Stimulated activated CD4-positive, alpha-beta T cell treated with anti-CD3 and anti-CD28 coated beads, Interleukin-1b, Interleukin-23, amount 100 ng/mL, for 48 hours (primary cell): ENCODE data around the gene MPZL3.

Experiments used
- DNase-seq: peaks from one replicate; pipeline ENCODE4 v3.0.0-alpha.2; 2020

The MPZL3 gene

DNA sequence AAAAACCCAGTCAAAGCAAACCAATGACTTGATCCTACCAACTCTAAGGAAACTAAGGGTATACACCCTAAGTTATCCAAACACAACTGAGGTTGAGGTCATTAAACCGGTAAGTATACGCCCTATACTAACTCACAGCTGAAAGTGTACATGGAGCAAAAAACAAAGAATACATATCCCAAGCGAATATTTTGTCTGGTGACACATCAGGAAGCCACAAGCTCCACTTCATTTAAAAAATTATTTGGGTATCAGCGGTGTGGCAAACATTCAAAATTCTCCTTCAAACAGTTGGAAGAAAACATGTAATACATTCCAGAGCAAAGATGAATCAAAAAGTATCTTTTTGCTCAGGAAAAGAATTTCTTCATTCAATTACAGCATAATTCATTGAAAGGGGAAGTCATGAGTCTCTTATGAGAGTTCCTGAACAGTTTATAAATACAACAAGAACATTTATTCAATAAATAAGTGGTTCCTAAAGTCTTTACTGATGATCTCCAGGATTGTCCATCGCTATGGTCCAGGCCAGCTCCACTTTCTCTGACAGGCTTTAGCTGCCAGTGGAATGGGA is 22.8 kb downstream of the MPZL3 start:
- DNase-seq, result no peak

DNA sequence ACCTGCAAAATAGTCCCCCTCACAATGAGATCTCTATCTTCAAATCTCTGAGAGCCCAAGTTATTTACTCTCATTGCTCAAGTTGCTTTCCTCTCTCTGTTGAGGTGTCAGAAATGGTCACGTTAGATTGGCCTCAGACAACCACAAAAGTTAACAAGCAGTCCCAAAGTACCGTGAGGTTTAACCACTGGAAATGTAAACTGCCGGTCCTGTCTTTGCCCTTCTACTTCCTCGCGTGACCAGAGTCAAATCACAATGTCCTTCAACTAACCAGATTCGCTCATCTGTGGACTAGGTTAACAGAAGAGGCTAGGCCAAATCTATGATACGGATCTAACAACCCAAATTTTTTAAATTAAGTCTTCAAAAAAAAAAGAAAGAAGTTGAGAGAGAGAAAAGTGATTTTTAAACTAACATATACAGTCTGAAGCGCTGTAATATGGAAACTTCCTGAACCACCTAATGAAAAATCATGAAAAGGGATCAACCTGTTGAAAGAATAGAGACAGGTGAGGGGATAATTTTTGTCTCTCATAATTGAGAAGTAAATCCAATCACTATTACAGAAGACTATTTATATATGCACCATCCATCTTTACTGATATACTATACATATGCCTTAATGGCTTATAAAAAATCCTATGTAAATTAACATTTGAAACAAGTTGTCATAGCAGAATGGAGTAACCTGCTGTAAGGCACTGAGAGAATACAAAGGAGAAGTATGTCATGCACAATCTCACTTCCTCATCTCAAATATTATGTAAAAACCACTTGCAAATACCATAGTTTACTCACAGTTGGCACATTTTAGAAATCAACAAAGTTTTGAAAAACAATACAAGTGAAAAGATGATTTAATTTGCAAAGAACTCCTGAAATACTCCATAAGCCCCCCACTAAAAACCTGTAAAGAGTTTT is 24.0 kb downstream of the MPZL3 start:
- no peak for DNase-seq

DNA sequence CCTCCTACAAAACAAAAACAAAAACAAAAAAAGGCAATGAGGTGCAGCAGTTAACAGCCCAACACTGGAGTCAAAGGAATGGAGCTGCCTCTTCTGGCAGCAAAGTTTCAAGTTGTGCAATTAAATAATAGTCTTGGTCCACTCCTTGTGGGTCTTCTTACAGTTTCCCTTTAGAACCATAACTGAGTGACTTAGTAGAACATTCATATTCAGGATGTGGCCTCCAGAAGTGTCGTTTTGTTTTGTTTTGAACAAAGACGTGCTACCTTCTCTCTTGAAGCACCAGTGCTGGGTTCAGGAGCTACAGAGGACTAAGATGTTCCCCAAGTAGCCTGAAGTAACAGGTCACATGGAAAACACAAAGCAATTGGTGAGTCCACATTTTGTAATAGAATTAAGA is 25.4 kb downstream of the MPZL3 start:
- no peak for DNase-seq

DNA sequence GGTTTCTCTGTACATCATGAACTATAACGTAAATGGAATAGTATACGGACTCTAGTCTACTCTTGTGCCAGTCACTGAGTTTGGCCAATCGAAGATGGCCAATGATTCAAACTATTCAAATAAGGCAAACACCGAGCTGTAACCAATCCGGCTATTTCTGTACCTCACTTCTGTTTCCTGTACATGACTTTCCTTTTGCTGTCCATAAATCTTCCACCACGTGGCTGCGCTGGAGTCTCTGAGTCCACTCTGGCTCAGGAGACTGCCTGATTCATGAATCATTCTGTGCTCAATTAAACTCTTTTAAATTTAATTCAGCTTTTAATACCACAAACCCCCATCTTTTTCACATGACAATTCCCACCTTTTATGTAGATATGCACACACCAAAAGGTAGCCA is 25.9 kb downstream of the MPZL3 start:
- no peak for DNase-seq

DNA sequence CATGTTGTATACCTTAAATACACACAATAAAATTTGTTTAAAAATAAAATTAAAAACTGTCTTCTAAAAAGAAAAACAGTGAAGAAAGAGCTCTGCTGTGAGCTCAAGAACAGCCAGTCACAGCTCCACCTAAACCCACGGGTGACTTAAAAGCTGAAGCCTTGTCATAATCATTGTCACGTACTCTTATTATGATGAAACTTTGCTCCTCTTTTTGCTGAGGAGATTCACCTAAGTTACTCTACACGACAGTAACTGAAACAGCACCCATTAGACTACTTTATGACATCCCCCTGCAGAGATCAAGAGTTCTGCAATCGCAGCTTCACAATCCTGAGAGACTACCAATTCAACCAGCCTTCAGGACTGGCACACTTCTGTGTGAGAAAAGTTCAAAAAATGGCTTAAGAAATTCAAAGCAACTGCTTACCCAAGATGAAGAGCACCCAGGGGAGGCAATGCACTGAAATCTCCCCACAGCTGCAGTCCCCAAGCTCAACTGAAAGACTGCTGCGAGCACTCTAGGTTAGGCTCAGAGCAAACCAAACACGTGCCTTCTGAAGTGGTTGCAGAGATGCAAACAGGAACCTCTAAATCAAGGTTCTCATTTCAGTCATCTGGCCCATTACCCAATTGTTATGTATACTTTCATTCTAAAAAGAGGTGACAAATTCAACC is 27.5 kb downstream of the MPZL3 start, which contains the start of gene JAML:
TSS of gene JAML (minus strand) at position 501 of the 678 bp plus-strand sequence. CDS start 10,145 bp downstream, outside the sequence.
- peak; percentile 76 for DNase-seq

DNA sequence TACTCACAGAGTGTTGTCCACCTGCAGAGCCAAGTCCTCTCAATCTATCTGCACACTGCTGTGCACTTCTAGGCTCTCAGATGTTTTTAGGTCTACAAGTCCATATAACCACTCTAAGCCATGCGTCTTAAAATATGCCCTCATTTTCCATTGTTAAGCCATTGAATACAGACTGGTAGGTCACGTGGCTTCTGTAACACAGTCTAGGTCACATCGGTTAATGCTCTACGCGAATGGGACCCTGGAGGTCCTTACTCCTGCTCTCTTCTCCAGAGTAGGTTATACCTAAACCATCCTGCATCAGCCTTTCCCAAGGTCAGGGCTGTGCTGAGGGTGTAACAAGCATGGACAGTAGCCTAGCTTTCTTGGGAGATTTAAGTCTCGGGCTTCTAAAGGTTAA is 28.2 kb downstream of the MPZL3 start:
- DNase-seq, result no peak

DNA sequence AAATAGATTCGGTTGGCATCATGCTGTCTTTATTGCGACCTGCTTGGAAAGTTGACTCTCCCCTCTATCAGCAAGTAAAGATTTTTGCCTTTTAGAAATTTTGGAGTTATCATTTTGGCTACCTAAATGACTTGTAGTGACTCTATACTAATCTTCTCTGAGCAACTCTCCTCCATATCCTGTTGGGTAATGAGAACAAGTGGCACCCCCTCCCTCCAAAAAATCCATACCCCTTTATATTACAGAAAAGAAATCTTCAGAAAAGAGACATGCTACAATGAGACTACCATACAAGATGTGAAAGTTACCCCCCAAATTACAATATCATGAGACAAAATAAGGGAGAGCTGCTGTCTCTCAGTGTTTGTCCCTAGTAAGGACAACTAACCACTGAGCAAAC is 28.6 kb downstream of the MPZL3 start:
- no peak for DNase-seq

DNA sequence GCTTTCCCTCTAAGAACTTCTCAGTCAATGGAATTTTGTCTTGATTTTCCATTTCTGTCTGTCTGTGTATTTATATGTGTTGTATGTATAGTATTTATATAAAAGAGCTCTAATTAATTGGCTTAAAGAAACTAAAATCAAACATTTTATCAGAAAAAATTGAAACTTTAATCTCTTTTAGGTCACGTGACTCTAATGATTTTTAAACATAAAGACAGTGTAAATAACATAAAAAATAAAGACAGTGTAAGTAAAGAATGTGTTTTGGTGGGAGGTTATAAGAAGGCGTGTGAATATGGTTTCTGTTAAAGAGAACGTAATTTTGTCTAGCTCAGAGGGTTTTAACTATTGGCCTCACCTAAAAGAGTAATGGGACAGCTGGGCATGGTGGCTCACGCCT is 29.7 kb downstream of the MPZL3 start:
- DNase-seq, result no peak

DNA sequence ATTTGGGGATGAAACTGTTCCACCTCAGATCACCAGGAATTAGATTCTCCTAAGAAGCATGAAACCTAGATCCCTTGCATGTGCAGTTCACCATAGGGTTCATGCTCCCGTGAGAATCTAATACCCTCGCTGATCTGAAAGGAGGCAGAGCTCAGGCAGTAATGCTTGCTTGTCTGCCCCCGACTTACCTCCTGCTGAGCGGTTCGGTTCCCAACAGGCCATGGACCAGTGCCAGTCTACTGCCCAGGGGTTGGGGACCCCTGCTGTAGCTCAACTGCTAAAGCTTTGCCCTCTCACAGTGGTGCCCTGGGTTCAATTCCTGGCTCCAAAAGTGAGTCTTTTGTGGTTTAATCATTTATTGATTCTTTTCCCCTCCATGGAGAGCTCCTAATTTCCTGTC is 30.7 kb downstream of the MPZL3 start:
- DNase-seq, result no peak

DNA sequence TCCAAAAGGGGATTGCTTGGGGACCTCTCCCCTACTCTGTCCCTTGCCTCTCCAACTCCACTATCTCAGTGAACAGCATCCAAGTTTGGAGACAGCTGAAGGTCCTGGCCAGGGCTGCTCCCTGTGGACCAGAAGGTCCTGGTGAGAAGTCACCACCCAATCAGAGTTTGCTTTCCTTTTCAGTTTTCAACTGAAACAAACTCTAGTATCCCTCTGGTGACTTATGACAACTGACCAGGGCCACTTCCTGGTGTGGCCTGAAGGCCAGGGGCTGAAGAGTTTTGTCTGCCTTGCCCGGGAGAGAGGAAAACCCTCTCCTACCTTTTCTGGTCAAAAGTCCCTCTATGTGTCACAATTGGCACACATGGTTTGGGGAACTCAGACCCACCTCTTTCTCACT is 32.4 kb downstream of the MPZL3 start:
- no peak for DNase-seq

DNA sequence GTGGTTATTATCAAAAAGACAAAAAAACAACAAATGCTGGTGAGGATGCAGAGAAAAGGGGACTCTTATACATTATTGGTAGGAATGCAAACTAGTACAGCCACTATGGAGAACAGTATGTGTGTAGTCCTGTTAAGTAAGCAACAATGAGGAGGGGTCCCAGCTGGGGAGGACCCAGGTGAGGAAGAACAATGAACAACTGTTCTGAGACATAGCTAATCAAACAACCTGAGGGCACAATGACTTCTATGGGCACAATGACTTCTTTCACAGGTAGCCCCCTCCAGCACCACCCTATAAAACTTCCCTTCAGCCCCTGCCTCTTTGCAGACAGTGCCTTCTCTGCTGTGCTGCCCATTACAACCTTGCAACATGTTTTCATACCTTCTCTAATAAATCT is 32.9 kb downstream of the MPZL3 start:
- no peak for DNase-seq

DNA sequence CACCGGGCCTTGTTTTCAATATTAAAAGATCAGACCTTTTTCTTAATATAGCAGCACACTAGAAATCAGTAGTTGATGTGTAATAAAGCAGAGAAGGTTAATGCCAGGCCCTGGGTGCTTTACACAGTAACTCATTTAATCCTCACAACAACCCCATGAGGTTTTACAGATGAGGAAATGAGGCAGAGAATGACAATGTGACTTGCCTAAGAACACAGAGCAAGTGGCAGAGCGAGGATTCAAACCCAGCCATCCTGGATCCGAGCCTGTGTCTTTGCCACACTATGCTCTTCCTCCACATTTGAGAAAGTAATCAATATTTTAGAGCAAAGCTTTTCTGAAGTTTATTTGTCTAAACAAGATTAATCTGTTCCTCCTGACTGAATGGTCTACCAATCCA is 34.6 kb downstream of the MPZL3 start:
- DNase-seq, result peak; percentile 48

DNA sequence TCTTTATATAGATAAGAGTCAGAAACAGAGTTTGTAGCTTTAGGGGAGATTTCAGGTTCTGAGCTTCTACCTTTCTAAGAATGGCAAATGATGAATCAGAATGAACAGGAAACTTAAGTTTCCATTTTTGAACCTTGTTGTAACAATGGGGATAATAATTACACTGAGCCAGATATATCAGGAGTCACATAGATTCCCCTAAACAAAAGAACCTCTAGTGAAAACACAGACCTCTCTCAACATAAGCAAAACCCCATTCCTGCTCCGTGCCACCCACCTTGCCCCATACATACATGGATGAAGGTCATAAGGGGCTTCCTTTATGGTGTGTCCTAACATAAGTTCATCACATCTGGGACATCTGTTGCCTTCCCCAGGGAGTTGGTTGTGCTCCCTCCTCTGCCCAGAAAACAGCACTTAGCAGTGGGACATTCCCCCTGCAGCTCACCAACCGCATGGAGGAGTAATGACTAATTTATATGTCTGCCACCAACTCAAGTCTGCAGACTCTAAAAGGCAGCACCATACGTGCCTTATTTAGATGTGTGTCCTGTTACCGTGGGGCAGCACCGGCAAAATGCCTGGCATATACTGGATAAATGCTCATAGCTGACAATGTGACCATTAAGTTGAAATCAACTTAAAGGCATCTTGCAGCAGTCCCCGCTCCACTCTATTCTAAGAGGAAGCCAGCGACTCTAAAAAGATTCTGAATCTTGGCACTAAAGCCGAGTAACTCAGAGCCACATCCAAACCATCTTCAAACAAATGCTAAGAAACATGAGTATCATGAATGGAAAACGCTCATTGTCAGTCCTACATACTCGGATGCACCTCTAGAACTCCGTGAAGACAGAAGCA is 35.3 kb downstream of the MPZL3 start:
- DNase-seq, result peak; percentile 69

DNA sequence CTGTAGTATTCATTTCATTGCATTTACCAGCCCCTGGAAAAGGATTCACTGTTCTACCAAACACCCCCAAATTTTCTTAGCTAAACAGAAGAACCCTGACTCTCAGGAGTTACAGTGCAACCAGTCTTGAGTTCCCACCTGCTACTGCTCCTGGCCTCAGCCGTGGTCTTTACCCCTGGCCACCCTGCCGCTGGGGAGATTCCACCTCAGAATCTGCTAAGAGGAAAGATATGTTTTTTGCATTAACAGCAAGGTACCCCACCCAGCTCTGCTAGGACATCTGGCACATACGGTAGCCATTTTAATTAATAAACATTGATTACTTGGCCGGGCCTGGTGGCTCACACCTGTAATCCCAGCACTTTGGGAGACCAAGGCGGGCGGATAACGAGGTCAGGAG is 36.4 kb downstream of the MPZL3 start:
- no peak for DNase-seq

DNA sequence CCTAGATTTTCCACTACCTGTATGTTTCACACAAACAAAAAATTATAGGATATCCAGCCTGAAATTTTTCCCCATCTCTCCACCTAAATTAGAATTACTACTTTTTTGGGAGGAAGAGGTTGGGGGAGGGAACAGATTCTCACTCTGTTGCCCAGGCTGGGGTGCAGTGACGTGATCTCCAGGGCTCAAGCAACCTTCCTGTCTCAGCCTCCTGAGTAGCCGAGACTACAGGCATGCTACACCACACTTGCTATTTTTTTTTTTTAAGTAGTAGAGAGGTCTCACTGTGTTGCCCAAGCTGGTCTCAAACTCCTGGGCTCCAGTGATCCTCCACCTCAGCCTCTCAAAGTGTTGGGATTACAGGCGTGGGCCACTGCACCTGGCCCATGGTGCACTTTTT is 36.9 kb downstream of the MPZL3 start:
- no peak for DNase-seq

DNA sequence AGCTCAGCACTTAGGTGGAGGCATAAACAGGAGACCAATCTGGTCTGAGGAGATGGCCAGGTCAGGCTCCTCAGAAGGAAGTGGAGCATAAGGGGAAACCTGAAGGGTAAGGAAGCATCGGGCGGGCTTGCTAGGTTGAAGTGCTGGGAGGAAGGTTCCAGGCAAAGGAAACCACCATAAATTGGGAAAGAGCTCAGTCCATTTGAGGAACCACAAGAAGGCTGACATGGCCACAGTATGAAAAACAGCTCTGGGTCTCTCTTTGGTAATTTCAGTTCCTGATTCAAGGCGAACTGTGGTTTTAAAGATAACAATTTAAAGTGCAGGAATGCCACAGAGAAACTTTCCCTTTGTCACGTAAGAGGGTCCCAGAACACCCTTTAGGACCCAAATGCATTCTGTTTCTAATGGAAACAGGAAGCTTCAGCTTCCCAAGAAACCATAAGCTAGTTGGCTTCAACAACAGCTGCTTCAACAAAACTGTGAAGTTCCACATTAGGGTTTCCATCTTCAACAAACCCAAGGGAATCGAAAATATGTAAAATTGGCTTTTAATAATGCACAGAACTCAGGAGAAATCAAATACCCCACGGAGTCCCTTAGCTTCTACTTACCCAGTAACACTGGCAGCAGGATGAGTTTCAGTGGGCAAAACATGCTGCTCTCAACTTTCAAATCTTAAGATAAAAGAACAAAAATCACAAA is 37.8 kb downstream of the MPZL3 start:
- no peak for DNase-seq

DNA sequence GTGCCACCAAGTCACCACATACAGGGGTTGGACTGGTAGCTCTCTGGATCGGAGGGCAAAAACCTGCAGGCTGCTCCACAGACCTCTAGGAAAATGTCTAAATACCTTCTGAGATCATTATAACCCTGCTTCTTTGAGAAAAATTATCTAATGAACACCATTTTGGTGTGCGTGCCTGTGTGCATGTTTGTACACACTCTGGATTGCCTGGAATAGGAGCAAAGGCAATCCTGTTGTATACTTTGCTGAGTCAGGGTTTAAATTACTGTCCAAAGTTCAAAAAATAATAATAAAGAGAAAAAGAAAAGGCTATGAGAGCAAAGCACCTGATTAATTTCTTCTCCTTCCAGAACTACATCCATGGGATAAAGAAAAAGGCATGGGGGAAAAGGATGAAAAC is 38.4 kb downstream of the MPZL3 start:
- DNase-seq, result no peak

DNA sequence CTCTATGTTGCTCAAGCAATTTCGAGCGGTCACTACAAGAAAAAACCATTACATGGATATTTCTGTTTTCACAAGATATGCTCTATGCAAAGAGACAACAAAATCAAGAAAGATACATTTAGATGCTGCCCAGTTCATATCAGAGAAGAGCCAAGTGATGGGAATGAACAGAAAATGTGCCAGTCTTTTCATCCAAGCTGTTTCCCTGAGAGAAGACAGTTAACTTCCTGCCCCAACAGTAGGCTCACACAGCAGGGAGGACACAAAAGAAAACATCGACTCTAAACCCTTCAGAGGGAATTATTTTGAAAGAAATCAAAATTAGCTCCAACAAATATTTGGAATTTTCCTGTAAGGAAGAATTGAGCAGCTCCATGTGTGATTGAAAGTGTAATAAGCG is 39.0 kb downstream of the MPZL3 start:
- DNase-seq, result no peak

DNA sequence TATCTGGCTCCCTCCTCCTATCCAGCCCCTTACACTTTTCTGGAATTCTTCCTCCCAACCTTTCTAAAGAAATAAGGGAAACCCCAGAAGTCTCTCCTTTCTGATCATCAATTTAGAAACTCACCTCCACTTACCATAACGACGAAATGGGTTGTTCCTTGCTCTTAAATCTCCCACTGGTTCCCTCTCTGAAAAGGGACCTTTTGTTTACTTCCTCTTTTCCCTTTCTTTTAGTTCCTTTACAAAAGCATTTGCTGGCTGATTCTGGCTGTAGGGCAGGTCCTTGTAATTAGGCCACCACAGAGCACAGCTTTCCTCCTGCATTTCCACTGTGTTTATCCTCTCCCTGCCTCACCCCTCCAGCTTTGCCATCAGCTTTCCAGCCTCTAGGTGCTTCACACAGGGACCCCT is 39.4 kb downstream of the MPZL3 start:
- no peak for DNase-seq

DNA sequence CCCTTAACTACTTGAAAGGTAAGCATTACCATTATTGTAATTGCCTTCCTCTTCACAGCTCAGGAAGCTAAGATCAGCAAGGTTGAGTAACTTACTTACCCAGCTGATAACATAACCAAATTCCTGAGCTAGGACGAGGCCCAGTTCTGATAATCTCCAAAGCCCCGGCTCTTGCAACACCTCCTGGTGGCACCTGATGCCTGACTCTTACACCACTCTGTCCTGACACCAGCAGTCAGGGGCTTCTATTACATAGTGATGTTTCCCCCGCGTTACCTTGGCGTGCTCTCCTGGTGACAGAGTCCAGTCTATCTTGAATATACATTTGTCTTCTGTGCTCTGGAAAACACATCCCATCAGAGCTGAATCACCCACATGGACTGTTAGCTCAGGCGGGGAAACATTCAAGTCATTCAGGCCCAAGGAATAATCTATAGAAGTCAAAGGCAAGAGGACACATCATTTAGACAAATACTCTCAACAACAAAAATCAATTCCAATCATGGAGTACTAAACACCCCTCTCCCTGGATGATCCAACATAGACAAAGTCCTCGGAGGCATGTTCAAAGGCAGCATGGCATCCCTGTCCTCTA is 39.9 kb downstream of the MPZL3 start:
- DNase-seq, result no peak

DNA sequence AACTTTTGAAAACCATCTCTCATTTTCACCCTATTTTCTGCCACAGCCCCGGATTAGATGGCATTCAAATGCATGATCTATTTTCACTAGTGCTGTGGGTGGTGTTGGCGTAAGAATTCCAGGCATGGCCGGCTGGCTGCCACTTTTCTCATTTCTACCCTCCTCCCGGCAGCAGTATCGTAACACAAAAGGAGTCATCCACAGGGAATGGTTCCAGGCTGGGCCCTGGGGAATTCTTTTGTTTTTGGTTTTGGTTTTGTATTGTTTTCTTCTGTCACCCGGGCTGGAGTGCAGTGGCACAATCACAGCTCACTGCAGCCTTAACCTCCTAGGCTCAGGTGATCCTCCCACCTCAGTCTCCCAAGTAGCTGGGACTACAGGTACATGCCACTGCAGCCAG is 41.2 kb downstream of the MPZL3 start:
- DNase-seq, result no peak

DNA sequence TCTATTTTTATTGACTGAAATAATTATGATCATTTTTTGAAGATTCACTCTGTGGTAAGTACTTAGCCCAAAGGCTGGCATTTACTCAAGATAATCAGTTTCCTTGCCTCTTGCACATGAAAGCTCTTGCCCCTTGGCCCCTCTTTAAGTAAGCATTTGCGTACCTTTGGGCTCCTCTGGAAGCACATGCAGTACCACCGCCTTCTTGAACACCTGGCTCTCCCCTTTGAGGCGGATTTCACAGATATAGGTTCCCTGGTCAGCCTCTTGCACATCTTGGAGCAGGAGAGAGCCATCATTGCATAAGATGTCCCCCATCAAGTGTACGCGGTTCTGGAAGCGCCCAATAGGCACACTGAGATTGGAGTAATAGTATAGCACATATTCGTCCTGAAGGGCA is 41.8 kb downstream of the MPZL3 start:
- no peak for DNase-seq
